Osteocyte (in vitro differentiated cells): ENCODE measurements around the gene PRDM10. TPM values are rescaled to one million over a fixed set of nuclear protein-coding genes. Genes with fewer than 3 reads are reported as not detected.
A peak's percentile ranks its signal among the peaks of the same experiment; 100 is the strongest.
"Not testable (repeated sequence)": the region's sequence is repeated elsewhere in the genome, so short reads cannot be mapped to it uniquely, and the experiment has no call there.

Experiments used
- DNase-seq: peaks from one replicate; pipeline ENCODE4 v3.0.0; 2021; ENCODE audit warnings: mixed read lengths; ENCODE audit not compliant: unreplicated experiment; ENCODE audit errors: extremely low spot score
- H3K27ac Mint-ChIP-seq: one replicate; pipeline ENCODE4 v1.8.0; 2021; ENCODE audit warnings: mild to moderate bottlenecking, mixed read lengths; ENCODE audit not compliant: unreplicated experiment
- H3K27me3 Mint-ChIP-seq: one replicate; pipeline ENCODE4 v1.8.0; 2021; ENCODE audit warnings: mixed read lengths; ENCODE audit not compliant: unreplicated experiment
- H3K36me3 Mint-ChIP-seq: one replicate; pipeline ENCODE4 v1.8.0; 2021; ENCODE audit warnings: mixed read lengths; ENCODE audit not compliant: unreplicated experiment
- H3K4me1 Mint-ChIP-seq: one replicate; pipeline ENCODE4 v1.8.0; 2021; ENCODE audit warnings: mixed read lengths; ENCODE audit not compliant: unreplicated experiment
- H3K4me3 Mint-ChIP-seq: one replicate; pipeline ENCODE4 v1.8.0; 2021; ENCODE audit warnings: mild to moderate bottlenecking, moderate library complexity, mixed read lengths; ENCODE audit not compliant: unreplicated experiment
- H3K9me3 Mint-ChIP-seq: one replicate; pipeline ENCODE4 v1.8.0; 2021; ENCODE audit warnings: mixed read lengths; ENCODE audit not compliant: unreplicated experiment
- CTCF ChIP-seq: fragments of 200-600 bp; sonication (generic); IDR thresholded peaks from 2 replicates; pipeline ENCODE4 v1.5.0; 2021; ENCODE audit warnings: antibody characterized with exemption, mild to moderate bottlenecking, moderate library complexity
- total RNA-seq: library from RNA; stranded (reverse); gene quantifications from 2 replicates; pipeline ENCODE4 v1.2.1, GENCODE V29; 2021

PRDM10 gene
- total RNA-seq, 1 donor from 2014 or later: 15.3 TPM

DNA sequence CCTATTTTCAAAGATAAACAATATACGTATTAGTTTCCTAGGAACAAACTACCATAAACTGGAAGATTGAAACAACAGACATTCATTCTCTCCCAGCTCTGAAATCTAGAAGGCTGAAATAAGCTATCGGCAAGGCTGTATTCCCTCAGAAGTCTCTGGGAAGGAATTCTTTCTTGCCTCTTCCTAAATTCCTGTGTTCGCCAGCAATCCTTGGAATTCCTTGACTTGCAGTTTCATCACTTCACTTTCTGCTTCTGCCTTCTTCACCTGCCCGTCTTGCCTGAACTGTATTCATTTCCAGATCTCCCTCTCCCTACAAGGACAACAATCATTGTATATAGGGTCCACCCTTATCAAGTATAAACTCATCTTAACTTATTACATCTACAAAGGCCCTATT is 17.7 kb upstream of the PRDM10 start:
- no peak overlapping the region for H3K4me3 Mint-ChIP-seq
- peaks cover 21% of the 10 kb centered on the region for H3K4me1 Mint-ChIP-seq
- H3K36me3 Mint-ChIP-seq: no peaks in the 10 kb centered on the region
- DNase-seq: no peak
- no peak overlapping the region for H3K27ac Mint-ChIP-seq
- no peaks in the 10 kb centered on the region for H3K27me3 Mint-ChIP-seq
- H3K9me3 Mint-ChIP-seq: peaks cover 3% of the 10 kb centered on the region
- no peak for TF ChIP-seq CTCF

DNA sequence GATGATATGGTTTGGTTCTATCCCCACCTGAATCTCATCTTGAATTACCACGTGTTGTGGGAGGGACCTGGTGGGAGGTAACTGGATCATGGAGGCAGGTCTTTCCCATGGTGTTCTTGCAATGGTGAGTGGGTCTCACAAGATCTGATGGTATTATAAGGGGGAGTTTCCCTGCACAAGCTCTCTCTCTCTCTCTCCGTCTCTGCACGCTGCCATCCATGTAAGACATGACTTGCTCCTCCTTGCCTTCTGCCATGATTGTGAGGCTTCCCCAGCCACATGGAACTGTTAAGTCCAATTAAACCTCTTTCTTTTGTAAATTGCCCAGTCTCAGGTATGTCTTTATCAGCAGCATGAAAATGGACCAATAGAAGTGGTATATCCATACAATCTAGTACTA is 13.2 kb upstream of the PRDM10 start:
- H3K27me3 Mint-ChIP-seq, H3K9me3 Mint-ChIP-seq, H3K27ac Mint-ChIP-seq, DNase-seq, H3K36me3 Mint-ChIP-seq, H3K4me3 Mint-ChIP-seq: not testable (repeated sequence)
- peaks cover 10% of the 10 kb centered on the region for H3K4me1 Mint-ChIP-seq

- H3K27ac Mint-ChIP-seq: no peak overlapping the region
These were observed 5.7 kb upstream of the PRDM10 start for GRCh38 chr11:130008326-130008725.

GRCh38 chr11:130006929-130007328 is 4.3 kb upstream of the PRDM10 start:
- no peaks in the 10 kb centered on the region for H3K27me3 Mint-ChIP-seq
- DNase-seq: no peak
- H3K4me3 Mint-ChIP-seq: no peak overlapping the region
- H3K36me3 Mint-ChIP-seq: no peaks in the 10 kb centered on the region
- H3K4me1 Mint-ChIP-seq: peaks cover 7% of the 10 kb centered on the region
- no peak overlapping the region for H3K27ac Mint-ChIP-seq
- H3K9me3 Mint-ChIP-seq: no peaks in the 10 kb centered on the region
- no peak for TF ChIP-seq CTCF

More at GRCh38 chr11:130008326-130008725, 5.7 kb upstream of the PRDM10 start:
- Mint-ChIP-seq H3K9me3 (no peaks in the 10 kb centered on the region), H3K36me3 (no peaks in the 10 kb centered on the region), H3K4me3 (no peak overlapping the region), H3K4me1 (peaks cover 7% of the 10 kb centered on the region), H3K27me3 (no peaks in the 10 kb centered on the region)
- TF ChIP-seq CTCF: no peak
- no peak for DNase-seq

DNA sequence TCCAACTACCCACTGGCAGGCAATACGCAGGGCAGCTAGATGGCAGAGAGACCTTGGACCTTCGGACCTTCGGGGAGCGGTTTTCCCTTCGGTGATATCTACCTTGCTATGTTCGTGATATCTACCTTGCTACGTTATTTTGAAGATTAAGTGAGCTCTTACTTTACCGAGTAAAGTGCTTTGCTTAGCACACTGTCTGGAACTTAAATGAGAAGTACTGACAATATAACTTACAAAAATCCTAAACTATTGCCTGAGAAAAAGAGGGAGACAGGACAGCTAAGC is 1.0 kb upstream of the PRDM10 start:
- Mint-ChIP-seq H3K27ac (peak overlapping the region; percentile 99), H3K4me1 (peaks cover 24% of the 10 kb centered on the region), H3K4me3 (peak overlapping the region; percentile 98), H3K36me3 (no peaks in the 10 kb centered on the region), H3K27me3 (no peaks in the 10 kb centered on the region), H3K9me3 (no peaks in the 10 kb centered on the region)
- TF ChIP-seq CTCF: no peak
- no peak for DNase-seq
